Ectodermal cell (in vitro differentiated cells): Measurements from ENCODE around the gene BTLA. TPM values are rescaled to one million over a fixed set of nuclear protein-coding genes. Genes with fewer than 3 reads are reported as not detected.
"Not testable (repeated sequence)": the region's sequence is repeated elsewhere in the genome, so short reads cannot be mapped to it uniquely, and the experiment has no call there.

ENCODE experiments used
- H3K27ac ChIP-seq: 2 replicates; pipeline ENCODE4 v1.7.0; 2013; ENCODE audit warnings: mild to moderate bottlenecking, low read depth, low read length; ENCODE audit not compliant: insufficient read depth, poor library complexity, severe bottlenecking
- H3K27me3 ChIP-seq: 2 replicates; pipeline ENCODE4 v1.7.0; 2013; ENCODE audit warnings: mild to moderate bottlenecking, low read length; ENCODE audit not compliant: insufficient read depth, control insufficient read depth, poor library complexity, severe bottlenecking
- H3K36me3 ChIP-seq: one replicate; pipeline ENCODE4 v1.7.0; 2013; ENCODE audit warnings: low read length; ENCODE audit not compliant: control insufficient read depth, insufficient read depth
- H3K4me1 ChIP-seq: one replicate; pipeline ENCODE4 v1.7.0; 2013; ENCODE audit warnings: low read length; ENCODE audit not compliant: control insufficient read depth, insufficient read depth
- H3K4me3 ChIP-seq: 2 replicates; pipeline ENCODE4 v1.7.0; 2013; ENCODE audit warnings: low read depth, low read length, control low read depth; ENCODE audit not compliant: insufficient read depth
- H3K9me3 ChIP-seq: 2 replicates; pipeline ENCODE4 v1.7.0; 2013; ENCODE audit warnings: mild to moderate bottlenecking, low read length, moderate library complexity; ENCODE audit not compliant: control insufficient read depth
- WGBS, 2 experiments: methylation state at CpG; one replicate each; pipeline ENCODE4 v1.1.7; 2013; ENCODE audit warnings: missing lambda C conversion rate in 2 of 2; 5-methylcytosine and 5-hydroxymethylcytosine counted together
- polyA plus RNA-seq, 4 experiments: library from polyadenylated mRNA; stranded (reverse); fragments of 50-300 nt; gene quantifications; one replicate each; pipeline ENCODE4 v1.2.3, GENCODE V29; 2013

The BTLA gene
- polyA plus RNA-seq (2013, experiment 1 of 4) = not detected
- polyA plus RNA-seq (2013, experiment 2 of 4) = not detected
- not detected for polyA plus RNA-seq (2013, experiment 3 of 4)
- polyA plus RNA-seq (2013, experiment 4 of 4) = not detected

DNA sequence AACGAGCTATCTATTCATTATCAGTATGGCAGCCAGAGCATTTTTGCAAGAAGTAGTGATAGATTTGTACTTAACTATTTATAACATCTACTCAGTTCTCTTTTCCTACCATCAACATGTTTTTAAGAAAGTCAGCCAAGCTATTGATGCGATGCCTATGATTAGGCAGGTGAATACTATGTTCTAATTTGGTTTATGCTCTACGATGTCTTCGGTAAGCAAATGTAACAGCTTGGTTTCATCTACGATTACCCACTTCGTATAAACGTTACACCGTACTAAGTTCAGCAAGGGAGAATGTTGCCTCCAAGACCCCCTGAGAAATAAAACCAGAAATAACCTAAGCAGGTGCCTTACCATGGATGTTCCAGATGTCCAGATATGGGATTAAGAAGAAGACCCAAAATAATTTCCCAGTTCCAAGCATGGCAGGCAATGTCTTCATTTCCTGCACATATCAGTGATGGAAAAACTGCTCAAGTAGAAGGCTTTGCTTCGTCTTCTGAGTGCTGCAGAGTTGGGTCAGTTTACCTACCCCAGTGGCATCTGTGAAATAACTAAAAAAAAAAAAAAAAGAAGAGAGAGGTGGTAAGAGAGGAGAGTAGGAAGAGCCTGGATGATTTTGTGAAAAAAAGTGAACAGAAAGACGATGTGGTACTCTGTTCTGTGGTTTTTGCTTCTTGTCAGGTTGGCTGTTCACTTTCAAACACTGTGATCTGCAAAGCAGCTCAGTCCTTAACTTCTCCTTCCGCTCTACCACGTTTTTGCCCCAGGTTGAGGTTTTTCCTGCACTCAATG lies at the start of gene BTLA:
BTLA (minus strand) TSS at position 559 of the 798 bp plus-strand sequence; CDS start at position 445, 114 bp downstream.
- Histone ChIP-seq H3K9me3 (no peaks in the 10 kb centered on the region), H3K36me3 (no peaks in the 10 kb centered on the region), H3K27me3 (no peaks in the 10 kb centered on the region), H3K4me3 (no peak within 1 kb of the TSS), H3K4me1 (no peaks in the 10 kb centered on the region), H3K27ac (no peak within 1 kb of the TSS)
- WGBS, 2 experiments = 94 to 95% methylated on average over 12 of the region's 12 CpGs

GRCh38 chr3:112546216-112546759 lies 47.0 kb upstream of the BTLA start:
- H3K27me3 ChIP-seq = no peaks in the 10 kb centered on the region
- peaks cover 8% of the 10 kb centered on the region for H3K36me3 ChIP-seq
- H3K9me3 ChIP-seq = no peaks in the 10 kb centered on the region
- WGBS, 2 experiments = 91 to 96% methylated on average over 5 of the region's 5 CpGs
- no peak overlapping the region for H3K27ac ChIP-seq
- H3K4me3 ChIP-seq = no peak overlapping the region
- H3K4me1 ChIP-seq = no peaks in the 10 kb centered on the region

DNA sequence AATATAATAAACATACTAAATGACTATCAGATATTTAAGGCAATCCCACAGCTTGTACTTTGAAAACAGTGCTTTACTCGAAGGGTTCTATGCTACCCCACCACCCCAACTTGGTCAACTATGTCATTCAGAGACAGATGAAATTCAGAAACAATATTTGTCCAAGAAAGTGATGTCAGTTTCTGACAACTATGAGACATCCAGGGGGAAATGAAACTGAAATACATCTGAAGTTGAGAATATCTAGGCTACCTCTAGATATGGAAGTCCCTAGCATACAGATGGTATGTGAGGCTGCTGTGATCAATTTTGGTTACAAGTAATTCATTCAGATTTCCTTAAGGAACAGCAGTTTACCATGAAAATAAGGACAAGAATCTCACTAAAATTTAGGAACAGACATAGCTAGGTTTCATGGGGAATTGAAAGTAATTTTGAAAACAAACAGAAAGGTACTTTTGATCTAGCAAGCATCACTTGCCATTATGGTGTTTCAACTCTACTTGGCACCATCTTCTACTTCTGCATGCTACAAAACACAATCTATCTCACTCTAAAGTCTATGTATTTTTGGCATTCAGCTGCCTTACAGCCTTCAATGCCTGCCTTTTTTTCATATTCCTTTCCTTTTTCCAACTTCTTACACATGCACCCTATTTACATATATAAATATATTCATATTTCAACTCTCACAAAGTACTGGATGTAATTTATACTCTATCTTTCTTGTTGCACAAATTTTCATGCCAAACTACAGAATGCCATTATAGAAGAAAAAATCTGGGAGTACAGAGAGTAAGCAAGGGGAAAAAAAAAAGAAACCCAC lies 40.8 kb upstream of the BTLA start:
- no peak overlapping the region for H3K4me3 ChIP-seq
- no peaks in the 10 kb centered on the region for H3K27me3 ChIP-seq
- no peaks in the 10 kb centered on the region for H3K4me1 ChIP-seq
- H3K36me3 ChIP-seq = no peaks in the 10 kb centered on the region
- no peaks in the 10 kb centered on the region for H3K9me3 ChIP-seq
- H3K27ac ChIP-seq = no peak overlapping the region
- 82 to 100% methylated on average over 1 of the region's 1 CpG for WGBS, 2 experiments

DNA sequence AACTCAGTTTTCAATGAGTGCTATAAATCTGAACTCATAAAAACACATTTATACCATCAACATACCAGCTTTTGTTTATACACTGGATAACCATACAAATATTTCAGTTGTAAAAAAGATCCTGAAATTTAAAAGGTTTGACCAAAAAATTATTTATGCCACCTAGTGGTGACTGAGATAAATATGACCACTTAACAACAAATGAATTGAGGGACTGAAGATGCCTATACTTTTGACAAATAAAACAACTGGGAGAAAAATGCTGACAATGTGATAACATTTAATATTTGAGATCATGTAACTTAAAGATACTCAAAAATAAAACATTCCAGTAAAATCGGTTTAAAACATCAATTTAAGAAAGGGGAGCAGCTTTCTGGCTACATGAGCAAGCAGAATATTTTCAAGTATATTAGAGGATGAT lies 32.1 kb upstream of the BTLA start:
- Histone ChIP-seq H3K36me3 (peaks cover 4% of the 10 kb centered on the region), H3K9me3 (no peaks in the 10 kb centered on the region), H3K4me1 (no peaks in the 10 kb centered on the region), H3K27me3 (no peaks in the 10 kb centered on the region), H3K27ac (no peak overlapping the region), H3K4me3 (no peak overlapping the region)
- WGBS, 2 experiments = no CpG with 5 or more reads among the region's 1 CpG

- 88 to 90% methylated on average over 2 to 3 of the region's 3 CpGs for WGBS, 2 experiments
- peaks cover 4% of the 10 kb centered on the region for H3K36me3 ChIP-seq
- H3K27ac ChIP-seq = peak overlapping the region; percentile 21
Measured at GRCh38 chr3:112530573-112530972, 31.3 kb upstream of the BTLA start.

DNA sequence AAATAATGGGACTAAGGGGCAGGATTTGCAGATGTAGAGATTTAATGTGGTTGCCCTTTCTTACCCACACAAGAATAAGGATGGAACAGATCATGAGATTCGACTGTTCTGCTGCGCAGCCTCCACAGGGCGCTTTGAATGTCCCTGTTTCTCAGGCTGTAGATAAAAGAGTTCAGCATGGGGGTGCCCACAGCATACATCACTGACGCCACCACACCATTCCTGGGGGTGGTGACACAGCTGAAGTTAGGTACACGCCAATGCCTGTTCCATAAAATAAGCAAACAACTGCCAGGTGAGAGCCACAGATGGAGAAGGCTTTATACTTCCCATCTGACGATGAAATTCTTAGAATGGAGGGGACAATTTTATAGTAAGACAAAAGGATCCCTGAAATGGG lies 24.9 kb upstream of the BTLA start:
- H3K4me1 ChIP-seq, H3K27ac ChIP-seq, H3K36me3 ChIP-seq, H3K4me3 ChIP-seq, H3K9me3 ChIP-seq, H3K27me3 ChIP-seq: not testable (repeated sequence)
- 91 to 94% methylated on average over 6 of the region's 6 CpGs for WGBS, 2 experiments

More at GRCh38 chr3:112530573-112530972, 31.3 kb upstream of the BTLA start:
- H3K4me1 ChIP-seq = no peaks in the 10 kb centered on the region
- no peak overlapping the region for H3K4me3 ChIP-seq
- no peaks in the 10 kb centered on the region for H3K9me3 ChIP-seq
- H3K27me3 ChIP-seq = no peaks in the 10 kb centered on the region

- Histone ChIP-seq H3K4me1 (no peaks in the 10 kb centered on the region), H3K27ac (no peak overlapping the region), H3K9me3 (no peaks in the 10 kb centered on the region), H3K27me3 (no peaks in the 10 kb centered on the region), H3K4me3 (no peak overlapping the region), H3K36me3 (no peaks in the 10 kb centered on the region)
- WGBS, 2 experiments = 95 to 100% methylated on average over 1 to 2 of the region's 2 CpGs
Measured at GRCh38 chr3:112519424-112520001, 20.2 kb upstream of the BTLA start.

- H3K27ac ChIP-seq, H3K36me3 ChIP-seq, H3K27me3 ChIP-seq, H3K4me3 ChIP-seq, H3K4me1 ChIP-seq, H3K9me3 ChIP-seq: not testable (repeated sequence)
- 59 to 77% methylated on average over 2 to 3 of the region's 3 CpGs for WGBS, 2 experiments
Measured at GRCh38 chr3:112518970-112519369, 19.7 kb upstream of the BTLA start.

- Histone ChIP-seq H3K27ac (no peak overlapping the region), H3K9me3 (no peaks in the 10 kb centered on the region), H3K4me3 (no peak overlapping the region), H3K4me1 (no peaks in the 10 kb centered on the region), H3K27me3 (no peaks in the 10 kb centered on the region), H3K36me3 (no peaks in the 10 kb centered on the region)
- WGBS, 2 experiments = 86 to 98% methylated on average over 1 to 2 of the region's 2 CpGs
Measured at GRCh38 chr3:112514527-112515128, 15.4 kb upstream of the BTLA start.
